Measurements from ENCODE around the gene RC3H2. TPM values are rescaled to one million over a fixed set of nuclear protein-coding genes. Genes with fewer than 3 reads are reported as not detected.

RC3H2 gene
- total and polyA plus RNA-seq, 11 donors = 11.7 to 52.2 (median 44.3) TPM

GRCh38 chr9:122822056-122822455 is 83.1 kb downstream of the RC3H2 start:
- intact Hi-C loops (cut with DNase I) = loop anchor here in 1 of 10 donors (10.0 kb wide), 1 partner anchor 727 kb away; the partner anchor contains the start of gene TTLL11
- H3K4me3 ChIP-seq = no peak overlapping the region
- H3K9me3 ChIP-seq = no peaks in the 10 kb centered on the region
- no peak for DNase-seq
- TF ChIP-seq POLR2A (IDR thresholded peaks at IDR 0.05) (no peak), CTCF (IDR thresholded peaks at IDR 0.05) (no peak)
- no peak for ATAC-seq
- H3K4me1 ChIP-seq = peaks cover 0 to 58% (median 33%) of the 10 kb centered on the region in 12 donors
- peak overlapping the region in 4 of 12 donors; percentile 16 to 67 (median 38) for H3K27ac ChIP-seq
- 67 to 90% (median 88%) methylated on average over 6 of the region's 6 CpGs for WGBS, 4 donors
- no peaks in the 10 kb centered on the region for H3K27me3 ChIP-seq
- peaks cover 0 to 90% (median 71%) of the 10 kb centered on the region in 9 donors for H3K36me3 ChIP-seq

- Histone ChIP-seq H3K4me3 (no peak overlapping the region), H3K27ac (peak overlapping the region in 6 of 12 donors; percentile 9 to 67 (median 22)), H3K27me3 (no peaks in the 10 kb centered on the region), H3K9me3 (no peaks in the 10 kb centered on the region), H3K36me3 (peaks cover 0 to 91% (median 75%) of the 10 kb centered on the region in 9 donors), H3K4me1 (peaks cover 0 to 58% (median 29%) of the 10 kb centered on the region in 12 donors)
- intact Hi-C loops (cut with DNase I) = loop anchor here in 1 of 10 donors (10.0 kb wide), 1 partner anchor 727 kb away; the partner anchor contains the start of gene TTLL11
- TF ChIP-seq CTCF (IDR thresholded peaks at IDR 0.05) (no peak), POLR2A (IDR thresholded peaks at IDR 0.05) (no peak)
- peak in 3 of 4 donors; percentile 44 to 72 (median 70) for ATAC-seq
- peak in 1 of 5 donors; percentile 35 for DNase-seq
- WGBS, 4 donors = 21 to 48% (median 29%) methylated on average over 7 of the region's 7 CpGs
Measured at GRCh38 chr9:122821278-122821943, 83.7 kb downstream of the RC3H2 start.

- no peak for DNase-seq
- 90 to 95% (median 95%) methylated on average over 11 of the region's 11 CpGs for WGBS, 4 donors
- H3K4me1 ChIP-seq = peaks cover 0 to 59% (median 21%) of the 10 kb centered on the region in 12 donors
- H3K4me3 ChIP-seq = no peak overlapping the region
- no peak for ATAC-seq
- H3K36me3 ChIP-seq = peaks cover 0 to 83% (median 66%) of the 10 kb centered on the region in 9 donors
- no peaks in the 10 kb centered on the region for H3K27me3 ChIP-seq
- H3K9me3 ChIP-seq = no peaks in the 10 kb centered on the region
- no peak for TF ChIP-seq POLR2A (IDR thresholded peaks at IDR 0.05)
- no peak for TF ChIP-seq CTCF (IDR thresholded peaks at IDR 0.05)
- peak overlapping the region in 8 of 12 donors; percentile 17 to 75 (median 52) for H3K27ac ChIP-seq
- intact Hi-C loops (cut with DNase I) = loop anchor here in 1 of 10 donors (10.0 kb wide), 1 partner anchor 726 kb away; the partner anchor contains the start of gene TTLL11
Measured at GRCh38 chr9:122820490-122820845, 84.7 kb downstream of the RC3H2 start.

GRCh38 chr9:122819791-122820489 is 85.2 kb downstream of the RC3H2 start:
- peaks cover 0 to 79% (median 61%) of the 10 kb centered on the region in 9 donors for H3K36me3 ChIP-seq
- intact Hi-C loops (cut with DNase I) = loop anchor here in 7 of 10 donors (10.0 kb wide), 3 partner anchors 465 to 725 kb away; partner anchors contain the start of gene TTLL11 (in 4 of the 7)
- 57 to 69% (median 64%) methylated on average over 9 of the region's 9 CpGs for WGBS, 4 donors
- no peaks in the 10 kb centered on the region for H3K9me3 ChIP-seq
- peaks cover 0 to 57% (median 20%) of the 10 kb centered on the region in 12 donors for H3K4me1 ChIP-seq
- H3K27ac ChIP-seq = peak overlapping the region; percentile 12 to 75 (median 45)
- no peaks in the 10 kb centered on the region for H3K27me3 ChIP-seq
- peak in 2 of 4 donors; percentile 42 to 75 for ATAC-seq
- TF ChIP-seq CTCF (IDR thresholded peaks at IDR 0.05) (no peak), POLR2A (IDR thresholded peaks at IDR 0.05) (no peak)
- DNase-seq = peak in 1 of 5 donors; percentile 26
- H3K4me3 ChIP-seq = no peak overlapping the region
